DOHH2 (cell line): ENCODE data around the gene LAPTM4A.

ENCODE experiments used
- CTCF ChIP-seq: fragments of 200-600 bp; sonication (generic); IDR thresholded peaks from one replicate; pipeline ENCODE4 v1.5.1; 2014; ENCODE audit warnings: antibody characterized with exemption, mild to moderate bottlenecking, low read depth, low read length; ENCODE audit not compliant: poor library complexity, severe bottlenecking
- EZH2phosphoT487 ChIP-seq: fragments of 200-600 bp; sonication (generic); IDR thresholded peaks from 2 replicates; pipeline ENCODE4 v1.6.1; 2017; ENCODE audit warnings: borderline replicate concordance, mild to moderate bottlenecking, antibody characterized with exemption, low read length, moderate library complexity, mixed read lengths

DNA sequence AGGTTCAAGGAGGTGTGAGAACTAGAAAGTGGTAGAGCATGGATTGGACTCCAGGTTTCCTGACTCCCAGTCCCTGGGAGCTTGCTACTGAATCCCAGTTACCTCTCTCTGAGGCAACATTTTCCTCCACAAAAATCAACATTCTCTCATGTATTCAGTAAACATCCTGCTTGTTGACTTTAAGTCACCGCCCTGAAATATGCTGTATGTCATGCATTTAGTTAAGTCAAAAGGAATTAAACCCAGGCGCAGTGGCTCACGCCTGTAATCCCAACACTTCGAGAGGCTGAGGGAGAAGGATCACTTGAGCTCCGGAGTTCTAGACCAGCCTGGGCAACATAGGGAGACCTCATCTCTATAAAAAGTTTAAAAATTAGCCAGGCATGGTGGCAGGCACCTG is 42.7 kb downstream of the LAPTM4A start:
- TF ChIP-seq CTCF (no peak), EZH2phosphoT487 (no peak)
